NCI-H2227 treated with DMSO at 0.1 percent for 48 hours (cell line): ENCODE measurements around the gene THRAP3.

ENCODE experiments used
- DNase-seq: peaks from one replicate; lab custom pipeline; 2025; lab: John Stamatoyannopoulos, UW

The THRAP3 gene

GRCh38 chr1:36301220-36301619 lies 77.0 kb downstream of the THRAP3 start:
- no peak for DNase-seq

- no peak for DNase-seq
Observed at GRCh38 chr1:36303244-36303643, 79.0 kb downstream of the THRAP3 start.

GRCh38 chr1:36303650-36304360 lies 79.6 kb downstream of the THRAP3 start:
- DNase-seq: no peak

- DNase-seq: no peak
Observed at GRCh38 chr1:36304521-36304920, 80.3 kb downstream of the THRAP3 start.

- DNase-seq: no peak
Observed at GRCh38 chr1:36304970-36305914, 81.0 kb downstream of the THRAP3 start.

GRCh38 chr1:36305915-36306209 lies 81.6 kb downstream of the THRAP3 start:
- DNase-seq: no peak

GRCh38 chr1:36306210-36306901 lies 82.1 kb downstream of the THRAP3 start, which contains the start of gene SH3D21:
TSS of gene SH3D21 (plus strand) at chr1:36306368. CDS start at chr1:36306421, 53 bp downstream.
- peak; percentile 45 for DNase-seq

- DNase-seq: peak; percentile 91
Observed at GRCh38 chr1:36306902-36307456, 82.7 kb downstream of the THRAP3 start.

GRCh38 chr1:36307601-36308330 lies 83.5 kb downstream of the THRAP3 start:
- no peak for DNase-seq

- DNase-seq: no peak
Observed at GRCh38 chr1:36309397-36309796, 85.2 kb downstream of the THRAP3 start.

- no peak for DNase-seq
Observed at GRCh38 chr1:36320291-36320761, 96.1 kb downstream of the THRAP3 start.

GRCh38 chr1:36320767-36321118 lies 96.5 kb downstream of the THRAP3 start:
- no peak for DNase-seq

GRCh38 chr1:36321119-36321951 lies 97.1 kb downstream of the THRAP3 start:
- no peak for DNase-seq

GRCh38 chr1:36322041-36322785 lies 98.0 kb downstream of the THRAP3 start:
- no peak for DNase-seq

- DNase-seq: no peak
Observed at GRCh38 chr1:36322786-36323635, 98.8 kb downstream of the THRAP3 start.

- DNase-seq: peak; percentile 66
Observed at GRCh38 chr1:36323636-36324352, 99.6 kb downstream of the THRAP3 start, which contains the start of gene EVA1B. TSS of gene EVA1B (minus strand) at chr1:36323645. CDS start at chr1:36323037, 608 bp downstream.

GRCh38 chr1:36324353-36324703 lies 100.1 kb downstream of the THRAP3 start:
- DNase-seq: no peak

GRCh38 chr1:36326499-36326898 lies 102.3 kb downstream of the THRAP3 start:
- no peak for DNase-seq
